Measurements from ENCODE around the gene TAS1R3.
A peak's percentile ranks its signal among the peaks of the same experiment; 100 is the strongest.
"Not testable (repeated sequence)": the region's sequence is repeated elsewhere in the genome, so short reads cannot be mapped to it uniquely, and the experiment has no call there.

The TAS1R3 gene

DNA sequence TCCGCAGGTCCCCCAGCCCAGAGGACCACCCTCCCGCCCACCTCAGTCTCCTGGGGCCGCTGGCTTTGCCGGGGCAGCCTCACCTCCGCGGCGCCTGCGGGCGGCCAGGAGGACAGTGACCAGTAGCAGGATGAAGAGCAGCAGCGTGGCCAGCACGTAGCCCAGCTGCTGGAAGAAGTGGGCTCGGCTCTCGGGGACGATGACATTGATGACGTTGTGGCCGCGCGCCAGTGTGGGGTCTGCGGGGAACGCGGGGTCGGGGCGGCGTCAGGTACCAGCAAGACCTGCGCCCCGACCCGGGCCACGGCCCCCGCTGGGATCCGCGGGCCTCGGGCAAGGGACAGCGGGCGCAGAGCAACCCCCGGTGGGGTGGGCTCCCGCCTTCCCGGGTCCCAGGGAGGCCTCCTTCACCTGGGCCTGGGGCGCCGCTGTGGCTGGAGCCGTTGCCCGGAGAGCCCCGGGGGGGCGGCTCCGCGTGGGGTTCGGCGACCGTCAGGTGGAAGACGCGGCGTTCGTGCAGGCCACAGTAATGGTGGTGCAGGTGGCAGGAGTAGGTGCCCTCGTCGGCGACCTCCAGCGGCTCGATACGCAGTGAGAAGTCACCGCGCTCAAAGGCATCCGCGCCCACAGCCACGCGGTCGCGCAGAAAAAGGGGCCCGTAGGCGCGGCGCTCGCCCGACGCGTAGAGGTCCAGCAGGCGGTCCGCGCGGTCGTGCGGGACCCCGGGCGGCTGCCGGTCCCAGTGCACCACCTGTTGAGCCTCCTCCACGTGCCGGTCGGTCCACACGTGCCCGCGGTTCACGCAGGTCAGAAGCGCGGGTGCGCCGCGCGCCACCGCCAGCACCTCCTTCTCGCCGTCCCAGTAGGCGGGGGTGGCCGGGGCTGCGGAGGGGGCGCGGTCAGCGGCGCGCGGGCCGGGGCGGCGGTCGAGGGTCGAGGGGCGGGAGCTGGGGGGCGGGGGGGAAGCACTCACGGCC lies 23.5 kb downstream of the TAS1R3 start:
- no peak for DNase-seq

DNA sequence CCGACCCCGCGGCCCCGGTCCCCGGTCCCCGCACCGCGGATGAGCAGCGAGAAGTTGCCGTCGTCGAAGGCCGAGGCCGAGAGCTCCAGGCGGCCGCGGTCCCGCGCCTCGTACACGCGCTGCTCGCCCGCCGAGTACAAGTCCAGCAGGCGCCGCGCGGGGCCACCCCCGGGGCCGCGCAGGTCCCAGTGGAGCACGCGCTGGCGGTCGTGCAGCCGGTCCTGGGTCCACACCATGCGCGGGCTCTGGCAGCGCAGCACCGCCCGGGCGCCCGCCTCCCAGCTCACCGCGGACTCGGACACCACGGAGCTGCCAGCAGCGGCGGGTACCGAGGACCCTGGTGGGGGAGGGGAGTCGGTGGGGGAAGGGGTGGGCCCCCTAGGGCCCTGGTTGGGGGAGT lies 24.3 kb downstream of the TAS1R3 start:
- DNase-seq = peak; percentile 46

DNA sequence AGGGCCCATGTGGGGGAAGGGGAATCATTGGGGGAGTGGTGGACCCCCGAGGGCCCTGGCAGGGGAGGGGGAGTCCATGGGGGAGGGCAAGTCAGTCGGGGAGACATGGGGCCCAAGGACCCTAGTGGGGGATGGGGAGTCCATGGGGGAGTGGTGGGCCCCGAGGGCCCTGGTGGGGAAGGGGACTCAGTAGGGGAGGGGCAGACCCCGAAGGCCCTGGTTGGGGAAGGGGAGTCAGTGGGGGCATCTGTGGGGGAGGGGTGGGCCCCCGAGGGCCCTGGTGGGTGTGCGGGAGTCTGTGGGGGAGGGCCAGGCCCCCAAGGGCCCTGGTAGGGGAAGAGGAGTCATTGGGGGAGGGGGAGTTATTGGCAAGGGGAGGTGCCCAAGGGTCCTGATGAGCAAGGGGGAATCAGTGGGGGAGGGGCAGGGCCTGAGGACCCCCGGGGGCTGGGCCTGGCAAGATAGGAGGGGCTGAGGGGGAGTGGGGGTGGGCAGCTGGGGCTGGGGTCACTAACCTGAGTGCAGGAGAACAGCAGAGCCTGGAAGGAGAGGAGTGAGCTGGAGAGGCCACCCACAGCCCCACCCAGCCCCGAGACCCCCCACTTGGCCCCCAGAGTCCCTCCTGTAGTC lies 25.2 kb downstream of the TAS1R3 start:
- no peak for DNase-seq

DNA sequence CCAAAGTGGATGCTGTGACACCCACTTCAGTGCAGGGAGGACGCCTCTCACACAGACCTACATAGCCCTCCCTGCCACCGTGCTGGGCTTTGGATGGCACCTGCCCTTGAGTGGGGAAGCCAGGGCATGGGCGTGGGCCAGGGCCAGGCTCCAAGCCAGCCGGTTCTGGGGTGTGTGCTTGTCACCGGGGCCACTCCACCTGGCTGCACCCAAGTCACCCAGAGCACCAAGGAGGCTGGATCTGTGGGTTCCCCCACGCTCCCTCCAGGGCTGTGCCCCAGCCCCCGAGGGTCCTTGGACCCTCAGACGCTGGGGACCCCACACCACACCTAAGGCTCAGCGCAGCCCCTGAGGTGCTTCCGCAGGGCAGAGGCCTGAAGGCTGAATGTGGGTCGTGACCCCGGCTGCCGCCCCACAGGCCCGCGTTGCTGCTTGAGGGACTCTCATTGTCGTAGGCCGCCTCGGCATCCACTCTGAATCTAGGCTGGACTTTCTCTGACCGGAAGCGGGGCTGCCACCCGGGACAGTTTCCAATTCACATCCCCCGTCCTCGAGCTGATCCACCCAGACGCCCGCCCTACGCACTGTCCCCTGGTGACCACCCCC lies 25.8 kb downstream of the TAS1R3 start:
- DNase-seq = no peak

DNA sequence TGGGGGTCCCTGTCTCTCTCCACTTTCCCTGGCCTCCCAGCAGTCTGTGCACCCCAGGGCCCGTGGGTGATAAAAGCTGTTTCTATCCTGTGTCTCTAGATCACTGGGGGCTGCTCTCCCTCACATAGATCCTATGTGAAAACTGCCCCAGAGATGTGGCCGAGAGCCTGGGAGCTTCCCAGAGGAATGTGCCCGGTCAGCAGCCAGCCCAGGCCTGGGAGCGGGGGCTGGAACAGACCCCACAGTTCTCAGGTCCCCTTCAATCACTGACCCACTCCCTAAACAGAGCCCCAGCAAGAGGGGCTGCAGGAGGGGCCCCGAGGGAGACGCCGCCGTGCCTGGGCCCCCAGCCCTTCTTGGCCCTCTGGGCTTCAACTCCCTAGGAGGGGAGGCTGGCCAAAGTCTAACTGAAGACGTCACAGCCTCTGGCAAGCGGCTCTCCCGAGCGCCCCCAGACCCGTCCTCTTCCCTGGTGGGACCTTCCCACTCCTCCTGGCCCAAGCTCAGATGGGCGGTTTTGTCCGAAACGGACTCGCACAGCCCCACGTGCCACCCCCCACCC lies 26.9 kb downstream of the TAS1R3 start:
- DNase-seq = no peak

DNA sequence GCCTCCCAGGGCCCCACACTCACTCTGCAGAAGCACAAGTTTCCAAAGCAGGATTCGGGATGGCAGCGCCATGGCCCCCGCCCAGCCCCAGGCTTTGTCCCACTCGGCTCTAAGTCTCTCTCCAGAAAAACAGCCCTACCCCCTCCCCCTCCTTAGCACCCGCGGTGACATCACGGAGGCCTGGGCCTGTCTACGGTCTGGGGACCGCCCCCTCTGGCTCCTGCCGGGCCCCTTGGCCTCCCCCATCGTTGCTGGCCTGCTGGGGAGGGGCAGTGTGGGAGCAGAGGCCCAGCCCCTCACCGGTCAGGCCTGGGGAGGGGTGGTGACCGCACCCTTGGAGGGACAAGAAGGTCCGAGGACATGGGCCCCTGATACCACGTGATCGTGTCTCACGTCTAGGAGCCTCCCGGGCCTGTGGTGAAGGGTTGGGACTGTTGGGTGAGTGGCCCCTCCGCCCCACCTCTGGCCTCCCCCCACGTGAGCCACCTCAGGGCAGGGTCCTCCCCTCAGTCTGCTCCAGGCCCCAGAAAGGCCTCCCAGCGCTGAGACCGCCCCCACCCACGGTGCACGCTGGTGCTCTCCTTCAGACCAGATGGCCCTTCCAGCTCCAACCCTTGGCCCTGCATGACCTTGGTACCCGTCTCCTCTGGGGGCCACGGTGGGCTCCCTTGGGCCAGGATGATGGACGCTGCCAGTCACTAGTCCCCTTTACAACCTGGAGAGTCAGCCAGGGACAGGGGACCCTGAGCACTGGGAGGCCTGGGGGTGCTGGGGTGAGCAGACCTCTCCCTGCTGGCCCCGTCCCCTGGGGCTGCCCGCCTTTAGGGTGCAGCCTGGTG lies 27.6 kb downstream of the TAS1R3 start, which contains the start of gene MXRA8:
MXRA8 (minus strand) TSS at position 123 of the 839 bp plus-strand sequence; CDS start at position 72, 51 bp downstream.
- no peak for DNase-seq

DNA sequence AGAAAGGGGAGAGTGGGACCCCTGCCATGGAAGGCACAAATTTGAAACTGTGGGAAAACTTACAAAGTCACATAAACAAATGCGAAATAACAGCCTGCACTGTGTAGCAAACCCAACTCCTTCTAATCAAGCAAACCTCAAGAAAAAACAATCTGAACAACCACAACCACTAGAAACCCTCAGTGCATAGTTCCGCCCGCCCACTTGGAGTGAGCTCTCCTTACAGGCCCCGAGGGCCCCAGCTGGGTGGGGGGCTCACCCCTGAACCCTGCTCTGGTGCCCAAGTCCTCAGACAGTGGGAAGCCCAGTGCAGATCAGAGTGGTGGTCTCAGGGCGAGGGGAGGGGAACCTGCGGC lies 28.2 kb downstream of the TAS1R3 start:
- DNase-seq = no peak

DNA sequence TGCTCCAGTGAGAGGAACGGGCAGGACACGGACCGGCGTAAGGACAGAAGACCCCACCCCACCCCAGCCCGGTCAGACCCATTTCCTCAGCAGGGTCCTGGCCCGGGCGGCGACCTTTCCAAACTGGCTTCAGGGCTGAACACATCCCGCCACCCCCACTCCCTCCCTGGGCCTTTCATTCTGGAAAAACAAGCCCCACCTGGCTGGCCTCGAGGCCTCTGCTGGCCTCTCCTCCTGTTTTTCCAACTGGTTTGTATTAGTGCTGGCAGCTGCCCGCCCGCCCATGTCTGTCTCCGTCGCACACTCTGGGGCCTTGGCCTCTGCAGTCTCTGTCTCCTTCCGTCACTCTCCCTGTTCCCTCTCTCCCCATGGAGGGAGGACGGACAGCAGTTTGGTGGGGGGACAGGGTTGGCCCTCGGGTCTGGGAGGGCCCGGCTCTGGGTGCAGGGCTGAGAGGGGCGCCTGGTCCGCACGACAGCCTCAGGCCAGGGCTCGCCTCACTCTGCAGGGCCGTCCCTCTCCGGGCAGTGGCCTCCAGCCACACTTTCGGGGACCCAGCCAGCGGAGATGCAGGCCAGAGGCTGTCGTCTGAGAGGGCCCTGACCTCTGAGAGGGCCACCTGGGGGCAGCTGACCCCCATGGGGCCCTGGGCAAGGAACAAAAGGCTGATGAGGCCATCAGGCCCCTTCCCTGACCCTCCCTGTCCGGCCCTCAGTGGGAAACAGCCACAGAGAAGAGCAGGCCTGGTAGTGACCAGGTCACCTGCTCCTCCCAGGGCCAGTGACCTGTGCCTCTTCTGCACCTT lies 28.8 kb downstream of the TAS1R3 start:
- no peak for DNase-seq

DNA sequence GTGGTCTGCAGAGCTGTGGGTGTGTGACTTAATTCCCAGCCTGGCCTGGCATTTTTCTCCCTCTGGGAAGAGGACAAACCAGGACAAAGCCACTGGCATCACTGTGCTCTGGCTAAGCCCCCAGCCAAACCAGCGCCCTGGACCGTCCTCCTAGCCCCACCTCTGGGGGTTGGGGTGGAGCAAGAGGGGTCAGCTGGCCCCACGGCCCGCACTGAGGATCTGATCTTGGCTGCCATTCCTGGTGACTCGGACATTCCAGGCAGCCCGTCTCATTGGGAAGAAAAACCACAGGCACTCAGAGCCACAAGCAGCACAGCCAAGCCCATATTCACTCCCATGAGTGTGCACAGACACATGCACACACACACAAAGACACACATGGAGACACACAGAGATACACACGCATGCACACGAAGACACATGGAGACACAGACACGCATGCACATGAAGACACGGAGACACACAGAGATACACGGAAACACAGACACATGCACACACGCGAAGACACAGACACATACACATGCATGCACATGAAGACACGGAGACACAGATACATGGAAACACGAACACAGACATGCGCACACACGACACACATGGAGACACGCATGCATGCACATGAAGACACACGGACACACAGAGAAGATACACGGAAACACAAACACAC lies 29.6 kb downstream of the TAS1R3 start:
- no peak for DNase-seq

DNA sequence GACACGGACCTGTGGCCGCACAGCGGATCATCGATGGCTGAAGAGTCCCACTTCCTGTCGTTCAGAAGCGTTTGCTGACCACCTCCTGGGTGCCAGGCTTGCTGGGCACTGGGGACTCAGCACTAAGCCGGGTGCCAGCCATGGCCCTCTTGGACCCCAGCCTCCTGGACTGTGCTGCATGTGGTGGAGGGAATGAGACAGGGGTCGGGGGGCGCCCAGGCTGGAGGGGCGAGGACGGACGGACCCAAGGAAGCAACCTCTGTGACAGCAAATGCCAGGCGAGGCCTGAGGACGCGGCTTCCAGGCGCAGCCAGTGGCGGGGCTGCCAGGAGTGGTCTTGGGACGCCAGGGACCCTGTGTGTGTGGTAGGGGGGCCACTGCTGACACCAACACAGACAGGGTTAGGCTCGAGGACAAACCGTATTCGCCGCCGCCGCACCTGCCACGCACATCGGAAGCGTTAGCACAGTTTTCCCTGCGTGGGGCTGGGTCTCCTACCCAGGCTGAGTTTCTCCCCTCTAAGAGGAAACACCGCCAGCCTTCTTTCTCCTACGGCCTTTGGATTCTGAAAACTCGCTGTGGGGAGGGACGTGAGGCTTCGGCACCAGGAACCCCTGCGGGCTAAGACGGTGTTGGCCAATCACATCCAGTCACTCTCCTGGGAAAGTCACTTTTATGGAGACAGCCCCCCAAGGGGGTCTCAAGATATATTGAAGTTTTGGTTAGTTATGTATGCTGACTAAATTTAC lies 30.3 kb downstream of the TAS1R3 start:
- no peak for DNase-seq

DNA sequence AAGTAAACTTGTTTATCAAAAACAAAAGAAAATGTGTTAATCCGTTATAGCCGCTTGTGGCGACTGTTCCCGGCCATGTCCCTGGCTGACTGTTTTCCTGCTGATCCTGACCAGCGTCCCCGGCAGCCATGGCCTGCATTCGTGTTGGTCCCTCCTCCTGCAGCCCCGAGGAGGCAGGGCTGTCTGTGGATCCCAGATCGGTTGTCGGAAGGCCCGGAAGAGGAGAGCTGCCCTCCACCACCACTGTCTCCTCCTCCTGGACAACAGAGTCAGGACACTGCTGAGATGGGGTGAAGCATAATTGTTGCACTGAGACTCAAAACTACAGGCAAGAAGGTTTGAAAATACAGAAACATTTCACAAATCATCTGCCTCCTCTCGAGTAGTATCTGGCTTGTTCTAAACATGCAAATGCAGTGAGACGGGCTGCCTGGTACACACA lies 30.9 kb downstream of the TAS1R3 start:
- no peak for DNase-seq

DNA sequence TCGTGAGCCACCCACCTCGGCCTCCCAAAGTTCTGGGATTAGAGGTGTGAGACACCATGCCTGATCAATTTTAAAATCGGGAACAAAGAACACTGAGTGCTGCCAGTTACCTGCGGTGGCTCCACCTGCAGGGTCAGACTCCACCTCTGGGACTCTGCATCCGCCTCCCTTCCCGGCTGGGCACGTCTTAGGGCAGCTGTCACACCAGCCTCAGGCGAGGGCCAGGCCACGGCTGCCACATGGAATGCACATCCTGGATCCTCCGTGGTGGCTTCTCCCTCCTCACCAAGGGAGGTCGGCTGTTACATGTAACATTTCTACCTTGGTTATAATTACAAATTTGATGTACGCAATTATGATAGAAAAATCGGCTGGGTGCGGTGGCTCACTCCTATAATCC lies 33.2 kb downstream of the TAS1R3 start:
- no peak for DNase-seq

DNA sequence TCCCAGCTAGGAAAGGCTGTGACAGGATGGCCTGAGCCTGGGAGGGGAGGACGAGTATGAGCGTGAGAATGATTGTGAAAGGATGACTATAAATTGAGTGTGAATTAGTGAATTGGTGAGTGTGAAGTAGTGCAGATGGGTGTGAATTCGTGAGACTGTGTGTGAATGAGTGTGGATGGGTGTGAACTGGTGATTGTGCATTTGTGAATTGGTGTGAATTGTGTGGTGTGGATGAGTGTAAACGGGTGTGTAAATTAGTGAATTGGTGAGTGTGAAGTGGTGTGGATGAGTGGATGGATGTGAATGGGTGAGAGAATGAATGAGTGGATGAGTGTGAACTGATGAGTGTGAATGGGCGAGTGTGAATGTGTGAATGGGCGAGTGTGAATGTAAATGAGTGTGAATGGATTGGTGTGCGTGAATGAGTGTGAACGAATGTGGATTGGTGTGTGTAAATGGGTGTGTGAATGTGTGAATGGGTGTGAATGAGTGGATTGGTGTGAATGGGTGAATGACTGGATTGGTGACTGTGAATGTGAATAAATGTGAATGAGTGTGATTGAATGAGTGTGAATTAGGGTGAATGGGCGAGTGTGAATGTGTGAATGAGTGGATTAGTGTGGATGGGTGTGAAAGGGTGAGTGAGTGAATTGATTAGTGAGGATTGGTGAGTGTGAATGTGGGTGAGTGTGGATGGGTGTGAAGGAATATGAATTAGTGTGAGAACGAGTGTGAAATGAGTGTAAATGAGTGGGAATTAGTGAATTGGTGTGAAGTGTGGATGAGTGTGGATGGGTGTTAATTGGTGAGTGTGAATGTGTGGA lies 35.0 kb downstream of the TAS1R3 start:
- no peak for DNase-seq

DNA sequence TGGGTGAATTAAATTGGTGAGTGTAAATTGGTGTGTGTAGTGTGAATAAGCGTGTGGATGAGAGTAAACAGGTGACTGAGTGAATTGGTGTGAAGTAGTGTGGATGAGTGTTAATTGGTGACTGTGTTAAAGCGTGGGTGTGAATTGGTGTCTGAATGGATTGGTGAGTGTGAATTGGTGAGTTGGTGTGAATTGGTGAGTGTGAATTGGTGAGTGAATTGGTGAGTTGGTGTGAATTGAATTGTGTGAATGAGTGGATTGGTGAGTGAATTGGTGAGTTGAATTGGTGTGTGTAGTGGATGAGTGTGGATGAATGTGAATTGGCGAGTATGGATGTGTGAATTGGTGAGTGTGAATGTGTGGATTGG lies 35.6 kb downstream of the TAS1R3 start:
- no peak for DNase-seq

DNA sequence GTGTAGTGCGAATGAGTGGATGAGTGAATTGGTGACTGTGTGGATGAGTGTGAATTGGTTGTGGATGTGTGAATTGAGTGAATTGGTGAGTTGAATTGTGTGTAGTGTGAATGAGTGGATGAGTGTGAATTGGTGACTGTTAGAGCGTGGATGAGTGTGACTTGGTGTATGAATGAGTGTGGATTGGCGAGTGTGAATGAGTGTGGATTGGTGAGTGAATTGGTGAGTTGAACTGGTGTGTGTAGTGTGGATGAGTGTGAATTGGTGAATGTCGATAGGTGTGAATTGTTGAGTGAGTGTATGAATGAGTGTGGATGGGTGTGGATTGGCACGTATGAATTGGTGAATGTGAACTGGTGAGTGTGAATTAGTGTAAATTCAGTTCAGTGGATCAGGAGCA lies 36.2 kb downstream of the TAS1R3 start:
- no peak for DNase-seq

DNA sequence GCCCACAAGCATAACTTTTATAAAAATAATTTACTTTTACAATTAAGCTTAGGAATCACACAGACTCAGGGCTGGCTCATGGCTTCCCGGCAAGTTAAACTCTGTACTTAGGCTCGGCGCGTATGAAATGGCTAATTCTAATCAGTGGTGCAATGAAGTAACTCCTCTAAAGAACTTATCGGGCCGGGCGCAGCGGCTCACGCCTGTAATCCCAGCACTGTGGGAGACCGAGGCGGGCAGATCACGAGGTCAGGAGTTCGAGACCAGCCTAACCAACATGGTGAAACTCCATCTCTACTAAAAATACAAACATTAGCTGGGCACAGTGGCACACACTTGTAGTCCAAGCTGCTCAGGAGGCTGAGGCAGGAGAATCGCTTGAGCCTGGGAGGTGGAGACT lies 39.0 kb downstream of the TAS1R3 start:
- not testable (repeated sequence) for DNase-seq

DNA sequence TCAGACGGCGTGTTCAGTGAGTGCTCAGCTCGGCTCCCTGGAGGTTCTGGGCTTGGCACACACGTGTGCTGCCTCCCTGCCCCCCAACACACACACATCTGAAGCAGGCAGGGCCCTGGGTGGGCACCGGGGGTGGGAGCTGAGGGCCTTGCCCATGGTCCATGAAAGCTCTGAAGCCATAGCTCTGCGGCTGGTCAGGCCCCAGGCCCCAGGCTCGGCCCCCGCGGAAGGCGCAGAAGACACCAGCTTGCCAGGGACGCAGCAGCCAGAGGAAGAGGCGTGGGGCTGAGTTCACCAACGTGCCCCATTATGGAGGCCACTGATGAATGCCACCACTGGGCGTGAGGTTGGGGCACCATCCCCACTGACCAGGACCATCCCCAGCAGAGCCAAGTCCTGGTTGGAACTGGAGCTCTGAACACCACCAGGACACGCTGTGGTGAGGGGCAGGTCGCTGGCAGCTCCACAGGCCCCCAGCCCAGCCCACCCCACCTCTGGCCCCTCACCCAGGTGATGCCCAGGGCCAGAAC lies 39.8 kb downstream of the TAS1R3 start:
- DNase-seq = no peak

DNA sequence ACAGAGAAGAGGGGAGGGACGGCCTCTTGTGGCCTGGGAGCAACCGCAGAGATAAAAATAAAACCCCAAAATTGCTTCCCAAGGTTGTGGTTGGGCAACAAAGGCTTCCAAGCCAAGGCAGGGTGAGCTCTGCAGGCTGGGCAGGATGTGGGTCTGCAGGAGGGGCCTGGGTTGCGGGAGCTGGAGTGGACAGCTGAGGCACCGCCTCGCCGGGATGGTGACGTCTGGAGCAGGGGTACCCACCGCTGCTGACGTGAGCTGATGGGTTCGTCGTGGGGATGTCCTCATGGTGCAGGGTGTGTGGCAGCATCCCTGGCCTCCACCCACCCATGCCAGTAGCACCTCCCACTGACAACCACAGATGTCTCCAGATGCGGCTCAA lies 40.3 kb downstream of the TAS1R3 start:
- peak; percentile 42 for DNase-seq

All from stimulated activated CD4-positive, alpha-beta T cell treated with anti-CD3 and anti-CD28 coated beads, Interleukin-15, amount 100 ng/mL, for 24 hours (primary cell).